HT1080 (cell line): ENCODE measurements around the gene DGLUCY. TPM values are rescaled to one million over a fixed set of nuclear protein-coding genes. Genes with fewer than 3 reads are reported as not detected.
"Not testable (repeated sequence)": the region's sequence is repeated elsewhere in the genome, so short reads cannot be mapped to it uniquely, and the experiment has no call there.

Experiments
- DNase-seq: peaks from one replicate; pipeline ENCODE4 v3.0.0-alpha.2; 2015; ENCODE audit warnings: low read depth
- total RNA-seq: library from RNA; depleted of rRNA; stranded (reverse); fragments of >200 nt; shearing (Covaris generic); gene quantifications from 2 replicates; pipeline ENCODE4 v1.2.3, GENCODE V29; 2014

DGLUCY gene
- total RNA-seq, 1 experiment from 2014 or later = 24.9 TPM

DNA sequence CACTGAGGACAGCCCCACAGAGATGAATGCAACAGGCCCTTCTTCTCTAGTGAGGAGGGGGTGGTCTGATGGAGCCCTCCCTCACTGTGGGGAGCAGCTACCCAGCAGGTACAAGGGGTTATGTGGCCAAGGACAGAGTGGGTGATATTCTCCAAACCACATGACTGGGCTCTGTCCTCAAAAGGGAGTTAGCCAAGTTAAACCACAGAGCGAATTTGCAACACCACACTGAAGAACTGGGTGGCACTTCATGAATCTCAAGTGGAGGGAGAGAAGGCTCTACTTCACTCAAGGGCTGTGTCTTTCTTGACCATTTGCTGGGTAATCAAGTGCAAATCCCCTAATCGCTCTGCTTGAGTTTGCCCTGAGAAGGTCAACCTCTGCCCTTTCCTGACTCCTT is 118.2 kb downstream of the DGLUCY start:
- DNase-seq = no peak

GRCh38 chr14:91232603-91233002 is 118.7 kb downstream of the DGLUCY start:
- no peak for DNase-seq

GRCh38 chr14:91233936-91234790 is 120.3 kb downstream of the DGLUCY start:
- DNase-seq = no peak

- no peak for DNase-seq
Observed at GRCh38 chr14:91234791-91235114, 120.9 kb downstream of the DGLUCY start.

DNA sequence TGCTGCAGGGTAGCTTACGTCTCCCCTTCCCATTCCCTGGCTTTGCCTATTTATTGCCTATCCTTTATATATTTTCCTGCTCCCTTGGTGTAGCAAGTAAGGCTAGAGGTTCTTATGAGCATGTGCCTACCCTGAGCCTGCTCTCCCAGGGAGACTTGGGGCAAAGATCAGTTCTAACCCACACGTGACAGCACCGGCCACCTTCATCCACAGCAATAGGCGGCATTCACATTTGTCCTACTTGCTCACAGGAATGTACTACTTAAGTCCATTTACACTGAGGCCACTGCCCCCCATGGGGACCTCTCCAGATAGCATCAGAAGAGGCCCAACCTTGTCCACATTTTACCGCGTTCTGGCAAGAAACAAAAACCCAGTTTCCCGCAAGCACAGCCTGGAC is 122.0 kb downstream of the DGLUCY start:
- no peak for DNase-seq

DNA sequence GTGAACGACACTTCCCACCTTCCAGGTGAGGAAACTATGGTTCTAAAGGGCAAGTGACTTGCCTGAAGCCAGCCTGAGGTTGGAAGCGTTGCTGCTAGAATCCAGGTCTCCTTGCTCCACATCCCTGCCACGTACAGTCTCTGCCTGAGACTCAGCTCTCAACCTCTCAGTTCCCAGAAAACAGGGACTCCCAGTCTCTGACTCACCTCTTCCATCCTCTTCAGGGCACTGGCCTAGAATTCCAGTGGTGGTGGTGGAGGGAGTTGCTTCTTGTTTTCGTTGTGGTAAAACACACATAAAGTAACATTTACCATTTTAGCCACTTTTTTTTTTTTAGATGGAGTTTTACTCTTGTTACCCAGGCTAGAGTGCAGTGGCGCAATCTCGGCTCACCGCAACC is 123.3 kb downstream of the DGLUCY start:
- peak; percentile 90 for DNase-seq

DNA sequence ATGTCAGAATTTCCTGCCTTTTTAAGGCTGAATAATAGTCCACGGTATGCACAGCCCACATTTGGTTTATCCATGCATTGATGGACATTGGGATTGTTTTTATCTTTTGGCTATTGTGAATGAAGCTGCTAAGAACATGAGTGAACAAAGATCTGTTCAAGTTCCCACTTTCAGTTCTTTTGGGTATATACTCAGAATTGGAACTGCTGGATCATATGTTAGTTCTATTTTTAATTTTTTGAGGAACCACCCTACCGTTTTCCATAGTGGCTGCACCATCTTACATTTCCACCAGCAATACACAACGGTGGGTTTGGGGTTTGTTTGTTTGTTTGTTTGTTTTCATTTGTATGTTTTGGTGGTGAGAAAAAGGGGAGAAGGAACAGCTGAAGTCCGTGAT is 124.2 kb downstream of the DGLUCY start:
- DNase-seq = no peak

DNA sequence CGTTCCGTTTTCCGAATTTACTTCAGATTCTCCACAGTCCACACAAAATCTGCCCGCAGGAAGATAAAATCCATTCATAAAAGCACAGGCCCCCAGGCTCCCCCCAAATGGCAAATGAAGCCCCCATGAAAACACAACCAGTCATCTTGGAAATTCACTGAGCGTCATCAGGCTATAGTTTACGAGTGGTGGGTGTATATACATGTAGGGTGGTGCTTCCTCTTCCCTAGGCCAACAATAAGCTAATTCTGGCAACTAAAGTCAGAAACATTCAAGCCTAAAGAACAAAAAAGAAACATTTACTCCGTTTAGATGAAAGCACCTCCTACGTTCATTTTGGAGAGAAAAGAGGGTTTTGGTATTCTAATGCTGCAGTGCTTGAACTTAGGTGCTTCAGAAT is 124.8 kb downstream of the DGLUCY start:
- DNase-seq = no peak

DNA sequence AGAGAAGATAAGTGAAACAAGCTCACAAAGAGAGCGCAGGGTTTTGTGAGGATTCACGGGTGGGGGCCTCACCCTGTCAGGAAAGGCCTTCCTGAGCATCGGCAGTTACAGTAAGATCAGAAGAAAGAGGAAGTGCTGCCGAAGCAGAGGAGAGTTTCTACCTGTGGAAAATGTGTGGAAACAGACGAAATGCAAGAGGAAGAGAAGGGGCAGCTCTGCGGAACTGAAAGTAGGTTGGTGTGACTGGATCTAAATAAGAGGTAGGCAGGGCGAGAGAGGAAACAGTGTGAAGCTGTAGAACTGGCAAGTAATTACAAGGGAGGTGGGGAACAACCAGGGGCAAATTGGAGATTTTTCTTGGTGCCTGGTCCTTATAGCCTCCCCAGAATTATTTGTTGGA is 128.0 kb downstream of the DGLUCY start:
- DNase-seq = no peak

DNA sequence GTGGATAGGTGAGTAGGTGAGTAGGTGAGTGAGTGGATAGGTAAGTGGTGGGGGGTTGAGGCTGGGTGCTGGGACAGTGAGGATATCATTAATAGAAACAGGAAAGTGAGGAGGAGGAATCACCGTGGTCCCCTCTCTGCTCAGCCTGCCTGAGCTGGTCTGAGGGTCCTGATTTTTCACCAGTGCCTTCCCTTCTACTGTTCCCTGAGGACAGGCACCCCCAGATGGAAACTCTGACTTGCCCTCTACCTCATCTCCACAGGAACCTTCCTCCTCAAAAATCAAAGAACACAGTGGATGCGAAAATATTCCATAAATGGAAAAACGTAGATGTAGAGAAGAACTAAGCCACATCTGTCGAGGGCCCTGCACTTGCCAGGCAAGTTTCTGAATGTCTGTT is 128.8 kb downstream of the DGLUCY start:
- DNase-seq = no peak

DNA sequence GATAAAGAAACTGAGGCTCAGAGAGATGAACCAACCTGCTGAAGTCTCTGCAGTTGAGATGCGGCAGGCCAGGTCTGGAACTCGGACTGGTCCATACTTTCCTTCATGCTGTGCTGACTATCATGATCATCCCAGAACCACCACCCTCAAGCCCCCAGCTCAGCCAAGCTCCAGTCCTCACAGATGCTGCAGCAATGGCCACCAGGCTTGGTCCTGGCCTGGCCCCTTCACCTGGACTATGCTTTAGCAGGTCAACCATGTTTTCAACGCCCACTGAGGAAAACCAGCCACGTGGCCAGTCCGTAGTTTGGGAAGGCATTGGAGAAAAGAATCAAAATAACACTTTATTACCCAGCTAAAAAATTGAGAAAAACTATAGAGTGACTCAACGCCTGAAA is 129.2 kb downstream of the DGLUCY start:
- DNase-seq = no peak

GRCh38 chr14:91244501-91244901 is 130.6 kb downstream of the DGLUCY start, which contains the start of gene GPR68:
Gene GPR68, minus strand, starts transcription at chr14:91244704. Its CDS starts 9,654 bp downstream, at chr14:91235050.
- DNase-seq = no peak

DNA sequence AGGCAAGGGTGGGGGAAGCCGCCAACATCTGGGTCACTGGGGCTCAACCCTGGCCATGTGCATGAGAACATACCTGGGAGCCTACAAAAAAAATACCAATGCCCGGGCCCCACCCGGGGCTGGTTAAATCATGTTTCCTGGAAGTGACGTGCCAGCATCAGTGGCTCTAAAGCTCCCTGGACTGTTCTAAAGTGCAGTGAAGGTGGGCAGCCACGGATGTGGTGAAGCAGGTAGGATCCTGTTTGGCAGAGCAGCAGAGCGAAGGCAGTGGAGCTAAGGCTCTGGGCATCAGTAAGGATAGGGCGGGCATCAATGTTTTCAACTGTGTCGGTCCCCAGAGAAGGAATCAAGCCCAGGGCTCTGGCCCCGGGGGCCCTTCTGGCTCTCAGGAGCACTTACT is 131.2 kb downstream of the DGLUCY start:
- no peak for DNase-seq

GRCh38 chr14:91245616-91246015 is 131.7 kb downstream of the DGLUCY start:
- not testable (repeated sequence) for DNase-seq

DNA sequence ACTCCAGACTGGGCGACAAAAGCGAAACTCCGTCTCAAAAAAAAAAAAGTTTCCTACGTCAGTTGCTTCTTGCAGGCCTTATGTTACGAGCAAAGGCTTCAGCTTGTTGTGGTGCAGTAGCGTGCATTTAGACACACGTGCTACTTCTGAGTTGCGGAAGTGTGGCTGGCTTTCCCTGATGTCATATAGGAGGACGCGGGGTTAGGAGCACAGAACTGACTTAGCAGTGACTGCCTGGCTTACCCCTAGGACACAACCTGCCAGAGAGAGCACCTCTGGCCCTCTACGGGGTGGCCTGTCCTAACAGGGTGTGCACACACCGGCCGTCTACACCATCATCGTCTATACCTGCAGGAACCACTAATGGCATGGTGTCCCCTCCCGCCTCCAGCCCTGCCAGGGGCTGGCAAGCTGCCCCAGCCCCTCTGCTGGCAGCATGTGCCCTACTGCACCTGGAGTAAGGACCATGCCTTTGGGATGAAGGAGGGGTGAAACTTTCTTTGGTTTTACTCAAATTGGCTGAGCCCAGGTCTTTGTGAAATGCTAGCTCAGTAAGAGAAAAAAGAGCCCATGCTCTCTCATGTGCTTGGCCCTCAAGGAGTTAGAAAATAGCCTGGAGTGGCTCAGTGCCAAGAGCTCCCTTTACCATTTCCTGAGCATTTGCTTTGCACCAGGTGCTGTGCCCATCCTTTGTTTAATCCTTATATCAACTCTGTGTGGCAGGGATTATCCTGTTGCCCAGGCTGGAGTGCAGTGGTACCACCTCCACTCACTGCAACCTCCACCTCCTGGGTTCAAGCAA is 132.4 kb downstream of the DGLUCY start:
- DNase-seq = no peak

GRCh38 chr14:91249841-91250616 is 136.2 kb downstream of the DGLUCY start:
- peak; percentile 88 for DNase-seq

DNA sequence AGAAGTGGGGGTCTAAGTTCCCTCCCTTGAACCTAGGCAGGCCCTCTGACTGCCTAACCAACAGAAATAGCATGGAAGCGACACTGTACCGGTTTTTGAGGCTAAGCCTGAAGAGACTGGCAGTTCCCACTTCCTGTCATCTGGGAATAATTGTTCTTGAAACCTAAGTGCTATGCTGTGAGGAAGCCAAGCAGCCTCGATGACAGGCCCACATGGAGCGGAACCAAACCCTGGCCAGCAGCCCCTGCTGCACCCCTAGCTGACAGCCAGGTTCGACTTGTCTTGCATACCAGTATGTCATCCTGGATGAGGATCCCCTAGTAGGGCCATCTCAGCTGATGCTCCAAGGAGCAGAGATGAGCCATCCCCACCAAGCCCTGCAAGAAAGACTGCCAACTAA is 137.0 kb downstream of the DGLUCY start:
- no peak for DNase-seq

DNA sequence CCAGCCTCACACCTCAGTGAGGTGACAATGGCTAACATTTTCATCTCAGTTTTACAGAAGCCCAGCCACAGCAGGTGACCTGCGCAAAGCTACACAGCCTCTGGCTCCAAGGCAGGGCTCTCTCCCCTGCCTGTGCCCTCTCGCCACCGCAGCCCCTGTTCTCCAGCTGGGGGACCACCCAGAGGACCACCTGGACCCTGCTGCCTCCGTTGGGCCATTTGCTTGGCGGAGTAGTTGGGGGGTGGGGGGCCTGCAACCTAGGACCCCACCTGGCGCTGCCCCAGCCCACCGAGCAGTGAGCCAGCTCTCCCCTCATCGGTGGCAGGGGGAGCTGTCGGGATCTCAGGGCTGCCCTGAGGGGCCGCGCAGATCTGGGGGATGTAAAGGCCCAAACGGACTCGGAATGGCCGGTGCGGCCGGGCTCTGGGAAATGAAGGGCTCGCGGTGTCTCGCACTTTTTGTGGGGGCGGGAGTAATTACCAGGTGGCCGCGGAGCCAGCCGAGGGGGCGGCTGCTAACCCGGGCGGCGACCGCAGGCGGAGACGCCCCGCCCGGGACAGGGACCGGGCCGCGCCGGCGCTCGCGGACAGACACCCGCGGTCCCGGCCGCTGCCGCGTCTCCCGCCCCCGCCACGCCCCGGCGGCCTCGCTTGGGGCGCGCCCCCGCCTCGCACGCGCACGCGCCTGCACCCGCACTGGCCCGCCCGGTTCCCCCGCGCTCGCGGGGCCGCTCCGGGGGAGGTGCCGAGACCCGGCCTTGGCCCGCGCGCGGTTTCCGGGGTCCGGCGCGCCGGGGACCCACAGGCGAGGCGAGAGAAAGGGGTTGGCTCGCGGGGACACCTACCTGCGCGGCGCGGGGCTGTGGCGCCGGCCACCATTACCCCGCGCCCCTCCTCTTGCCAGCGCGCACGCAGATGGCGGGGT is 139.3 kb downstream of the DGLUCY start:
- DNase-seq = no peak

DNA sequence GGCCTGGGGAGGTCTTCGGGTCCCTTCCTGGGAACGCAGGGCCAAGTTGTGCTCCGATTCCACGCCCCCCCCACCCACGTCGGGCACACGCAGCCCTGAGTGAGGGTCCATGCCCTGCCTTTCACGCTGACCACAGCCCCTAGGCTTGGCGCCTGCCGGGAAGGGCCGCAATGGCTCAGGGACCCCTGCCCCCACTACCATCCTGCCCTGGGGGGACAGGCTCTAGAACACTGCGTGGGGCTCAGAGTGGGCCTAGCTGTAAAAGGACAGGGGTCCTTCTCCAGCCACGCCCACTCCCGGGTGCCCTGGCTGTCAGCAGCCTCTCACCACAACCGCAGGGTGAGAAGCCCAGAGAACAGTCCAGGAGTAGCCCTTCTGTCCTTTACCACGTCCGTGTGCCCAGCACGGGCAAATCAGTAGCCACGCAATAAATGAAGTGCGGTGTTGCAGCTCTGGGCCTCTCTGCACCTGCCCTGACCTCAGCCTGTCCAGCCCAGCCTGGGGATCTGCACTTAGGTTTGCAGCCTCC is 140.0 kb downstream of the DGLUCY start:
- DNase-seq = no peak

DNA sequence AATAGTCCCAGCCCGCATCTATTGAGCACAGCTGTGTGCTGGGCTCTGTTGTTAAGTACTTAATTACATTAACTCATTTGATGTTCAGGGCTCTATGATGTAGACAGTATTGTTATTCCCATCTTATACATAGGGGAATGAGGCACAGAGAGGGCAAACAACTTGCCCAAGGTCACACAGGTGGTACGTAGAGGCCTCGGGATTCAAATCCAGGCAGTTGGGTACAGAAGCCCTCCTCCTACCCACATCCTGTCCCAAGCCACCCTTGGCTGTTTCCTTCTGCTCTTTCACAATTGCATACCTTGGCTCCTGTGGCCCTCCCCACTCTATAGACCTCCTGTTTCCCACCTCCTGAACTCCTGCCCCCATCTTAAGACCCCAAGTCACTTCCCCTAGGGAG is 140.6 kb downstream of the DGLUCY start:
- no peak for DNase-seq
